H1 (cell line): ENCODE data around the gene POLD1. TPM values are rescaled to one million over a fixed set of nuclear protein-coding genes. Genes with fewer than 3 reads are reported as not detected.

Experiments used
- CTCF ChIA-PET: fragments of 300-600 bp; sonication (Branson Sonifier 250); formaldehyde crosslinking; loops from one replicate; lab custom pipeline; 2021; ENCODE audit not compliant: partially characterized antibody; lab: Charles Lee
- POLR2A ChIA-PET: fragments of 300-600 bp; sonication (Branson Sonifier 250); formaldehyde crosslinking; loops from one replicate; lab custom pipeline; 2021; ENCODE audit warnings: inconsistent platforms; ENCODE audit not compliant: partially characterized antibody; lab: Charles Lee
- DNase-seq, 2 experiments: peaks; one replicate each; pipeline versions ENCODE4 v3.0.0 to v3.0.0-alpha.2; 2010 to 2022; ENCODE audit warnings: low spot score in 2 of 2, low read depth in 1 of 2, mixed read lengths in 1 of 2
- FAIRE-seq: peaks from 2 replicates; lab custom pipeline; 2011; peaks lifted over from hg19 to GRCh38; lab: Jason Lieb, UNC
- H2AFZ ChIP-seq: 2 replicates; pipeline ENCODE4 v1.8.1; 2012; ENCODE audit warnings: low read length, inconsistent platforms
- H2AK5ac ChIP-seq: 2 replicates; pipeline ENCODE4 v1.6.1; 2013; ENCODE audit warnings: low read depth, low read length
- H2BK120ac ChIP-seq: replicated peaks from 2 replicates; pipeline ENCODE3; 2013; ENCODE audit warnings: low read depth, low read length, inconsistent platforms
- H2BK12ac ChIP-seq: 2 replicates; pipeline ENCODE4 v1.6.1; 2013; ENCODE audit warnings: low read depth, low read length
- H2BK15ac ChIP-seq: 2 replicates; pipeline ENCODE4 v1.6.1; 2013; ENCODE audit warnings: low read length
- H2BK20ac ChIP-seq: 2 replicates; pipeline ENCODE4 v1.6.1; 2013; ENCODE audit warnings: low read length
- H2BK5ac ChIP-seq: 2 replicates; pipeline ENCODE4 v1.6.1; 2013; ENCODE audit warnings: low read depth, low read length
- H3K14ac ChIP-seq: 2 replicates; pipeline ENCODE4 v1.6.1; 2013; ENCODE audit warnings: inconsistent platforms; ENCODE audit not compliant: insufficient read length
- H3K18ac ChIP-seq: 2 replicates; pipeline ENCODE4 v1.6.1; 2013; ENCODE audit warnings: low read length; ENCODE audit errors: extremely low read depth
- H3K23ac ChIP-seq: 2 replicates; pipeline ENCODE4 v1.6.1; 2013; ENCODE audit warnings: inconsistent platforms; ENCODE audit not compliant: insufficient read length
- H3K23me2 ChIP-seq: 2 replicates; pipeline ENCODE4 v1.6.1; 2013; ENCODE audit warnings: low read depth, low read length
- H3K27ac ChIP-seq: 2 replicates; pipeline ENCODE4 v1.6.1; 2011; ENCODE audit warnings: low read depth, low read length, inconsistent platforms
- H3K27me3 ChIP-seq, 4 experiments: replicated peaks in 1 of 4; 1 replicate in 1 of 4; 2 replicates in 3 of 4; pipeline versions ENCODE4 v1.6.1 to v1.8.1; 2011 to 2013; ENCODE audit warnings: low read length in 3 of 4, mild to moderate bottlenecking in 3 of 4, inconsistent platforms in 2 of 4, mixed read lengths in 2 of 4, moderate library complexity in 1 of 4; ENCODE audit not compliant: control insufficient read depth in 3 of 4, insufficient read depth in 3 of 4; ENCODE audit errors: extremely low read depth in 1 of 4
- H3K36me3 ChIP-seq, 4 experiments: 2 replicates each; pipeline versions ENCODE4 v1.6.1 to v1.8.1; 2011 to 2013; ENCODE audit warnings: mild to moderate bottlenecking in 4 of 4, low read length in 3 of 4, moderate library complexity in 2 of 4, control low read depth in 1 of 4, inconsistent platforms in 1 of 4; ENCODE audit not compliant: insufficient read depth in 4 of 4, control insufficient read depth in 2 of 4
- H3K4ac ChIP-seq: replicated peaks from 2 replicates; pipeline ENCODE3; 2013; ENCODE audit warnings: low read length, low read depth, mixed read lengths, inconsistent platforms; ENCODE audit not compliant: insufficient read length
- H3K4me1 ChIP-seq, 4 experiments: replicated peaks in 1 of 4; 1 replicate in 1 of 4; 2 replicates in 3 of 4; pipeline versions ENCODE4 v1.6.1 to v1.8.1; 2011 to 2013; ENCODE audit warnings: low read length in 3 of 4, inconsistent platforms in 2 of 4, mixed read lengths in 1 of 4; ENCODE audit not compliant: insufficient read depth in 4 of 4, control insufficient read depth in 3 of 4
- H3K4me2 ChIP-seq, 2 experiments: 2 replicates each; pipeline versions ENCODE4 v1.6.1 to v1.8.1; 2011 to 2013; ENCODE audit warnings: low read depth in 2 of 2, low read length in 2 of 2, control low read depth in 1 of 2, inconsistent platforms in 1 of 2, mild to moderate bottlenecking in 1 of 2; ENCODE audit not compliant: insufficient read depth in 1 of 2
- H3K4me3 ChIP-seq, 4 experiments: fragments of 200-600, 300-600 bp in 1 of 4; sonication (generic), shearing (Covaris generic), sonication (Bioruptor Twin) in 1 of 4; 2 replicates each; pipeline versions ENCODE4 v1.5.1 to v1.8.1; 2011 to 2016; ENCODE audit warnings: low read length in 4 of 4, low read depth in 3 of 4, control low read depth in 2 of 4, inconsistent platforms in 2 of 4, mild to moderate bottlenecking in 2 of 4, mixed read lengths in 1 of 4, moderate library complexity in 1 of 4; ENCODE audit not compliant: insufficient read depth in 2 of 4; ENCODE audit errors: extremely low read depth in 1 of 4
- H3K56ac ChIP-seq: replicated peaks from 2 replicates; pipeline ENCODE3; 2013; ENCODE audit warnings: low read depth, mild to moderate bottlenecking, mixed read lengths, low read length, inconsistent platforms; ENCODE audit not compliant: insufficient read length
- H3K79me1 ChIP-seq: 2 replicates; pipeline ENCODE4 v1.6.1; 2013; ENCODE audit warnings: low read depth, low read length, control low read depth
- H3K79me2 ChIP-seq, 2 experiments: 2 replicates each; pipeline versions ENCODE4 v1.6.1 to v1.8.1; 2012 to 2013; ENCODE audit warnings: low read length in 2 of 2, mild to moderate bottlenecking in 2 of 2, inconsistent platforms in 1 of 2; ENCODE audit not compliant: insufficient read depth in 2 of 2, control insufficient read depth in 1 of 2
- H3K9ac ChIP-seq, 4 experiments: replicated peaks in 1 of 4; 1 replicate in 1 of 4; 2 replicates in 3 of 4; pipeline versions ENCODE4 v1.6.1 to v1.8.1; 2011 to 2013; ENCODE audit warnings: low read depth in 3 of 4, low read length in 3 of 4, control low read depth in 2 of 4, mild to moderate bottlenecking in 2 of 4, moderate library complexity in 2 of 4, inconsistent platforms in 1 of 4; ENCODE audit errors: extremely low read depth in 1 of 4
- H3K9me3 ChIP-seq, 2 experiments: 2 replicates each; pipeline versions ENCODE4 v1.6.1 to v1.8.1; 2012 to 2013; ENCODE audit warnings: mild to moderate bottlenecking in 2 of 2, moderate library complexity in 2 of 2, control low read depth in 1 of 2, inconsistent platforms in 1 of 2, low read depth in 1 of 2, low read length in 1 of 2, mixed read lengths in 1 of 2; ENCODE audit not compliant: insufficient read depth in 2 of 2
- H4K20me1 ChIP-seq, 2 experiments: replicated peaks in 1 of 2; 2 replicates each; pipeline versions ENCODE3 to v1.8.1; 2011 to 2013; ENCODE audit warnings: inconsistent platforms in 2 of 2, low read length in 2 of 2, mild to moderate bottlenecking in 1 of 2; ENCODE audit not compliant: insufficient read depth in 2 of 2, control insufficient read depth in 1 of 2
- H4K5ac ChIP-seq: 2 replicates; pipeline ENCODE4 v1.6.1; 2013; ENCODE audit warnings: low read length, low read depth, mixed read lengths, inconsistent platforms; ENCODE audit not compliant: insufficient read length
- H4K8ac ChIP-seq: 2 replicates; pipeline ENCODE4 v1.8.0; 2013; ENCODE audit warnings: mild to moderate bottlenecking, moderate library complexity, low read length, inconsistent platforms; ENCODE audit not compliant: insufficient read depth; ENCODE audit errors: extremely low read depth
- H4K91ac ChIP-seq: replicated peaks from 2 replicates; pipeline ENCODE3; 2013; ENCODE audit warnings: low read length, mixed read lengths, inconsistent platforms; ENCODE audit not compliant: insufficient read length
- ASH2L ChIP-seq: fragments of 200-600, 300-600 bp; sonication (generic); IDR thresholded peaks from one replicate; pipeline ENCODE4 v1.7.1; 2017; ENCODE audit warnings: low read length
- ATF3 ChIP-seq: IDR thresholded peaks from 2 replicates; pipeline ENCODE4 v1.6.1; 2011; ENCODE audit warnings: low read depth, mild to moderate bottlenecking, low read length; ENCODE audit not compliant: insufficient read depth
- CHD1 ChIP-seq: IDR thresholded peaks from 2 replicates; pipeline ENCODE4 v1.6.1; 2012; ENCODE audit warnings: low read depth, low read length, improper control_type of control experiment
- HDAC2 ChIP-seq, 2 experiments: fragments of 300-600 bp in 1 of 2; sonication (generic) in 1 of 2; IDR thresholded peaks; 2 replicates each; pipeline ENCODE4 v1.6.1; 2011 to 2012; ENCODE audit warnings: low read depth in 2 of 2, low read length in 2 of 2, mild to moderate bottlenecking in 2 of 2, moderate library complexity in 2 of 2, borderline replicate concordance in 1 of 2, inconsistent platforms in 1 of 2
- HDAC6 ChIP-seq: IDR thresholded peaks from one replicate; pipeline ENCODE4 v1.7.1; 2012; ENCODE audit warnings: low read depth, mild to moderate bottlenecking, inconsistent platforms, low read length, moderate library complexity
- JUND ChIP-seq: IDR thresholded peaks from 2 replicates; pipeline ENCODE4 v1.6.1; 2011; ENCODE audit warnings: mild to moderate bottlenecking, improper control_type of control experiment, low read length
- KDM1A ChIP-seq: fragments of 200-600, 300-600 bp; sonication (generic); IDR thresholded peaks from 2 replicates; pipeline ENCODE4 v1.7.1; 2016; ENCODE audit warnings: mild to moderate bottlenecking, low read length, borderline replicate concordance
- RBBP5 ChIP-seq: IDR thresholded peaks from 2 replicates; pipeline ENCODE4 v1.7.1; 2012; ENCODE audit warnings: low read depth, mild to moderate bottlenecking, inconsistent platforms, low read length, moderate library complexity, borderline replicate concordance
- TAF1 ChIP-seq: IDR thresholded peaks from 2 replicates; pipeline ENCODE4 v1.6.1; 2011; ENCODE audit warnings: mild to moderate bottlenecking, low read depth, low read length
- TBP ChIP-seq: IDR thresholded peaks from 2 replicates; pipeline ENCODE4 v1.6.1; 2011; ENCODE audit warnings: low read depth, low read length, improper control_type of control experiment
- TEAD4 ChIP-seq: IDR thresholded peaks from 2 replicates; pipeline ENCODE4 v1.6.1; 2012; ENCODE audit warnings: low read depth, low read length, inconsistent platforms, mixed read lengths
- WGBS, 2 experiments: shearing (Covaris generic) in 1 of 2; methylation state at CpG; one replicate each; pipeline versions ENCODE4 v1.1.6 to v1.1.7; 2013 to 2015; ENCODE audit warnings: low lambda C conversion rate in 2 of 2, mixed read lengths in 2 of 2, inconsistent platforms in 1 of 2, low coverage in 1 of 2, missing lambda C conversion rate in 1 of 2; ENCODE audit not compliant: insufficient replicate concordance in 2 of 2, insufficient coverage in 1 of 2, insufficient read length in 1 of 2; ENCODE audit errors: extremely low coverage in 1 of 2, missing lambda C conversion rate in 1 of 2; 5-methylcytosine and 5-hydroxymethylcytosine counted together
- polyA plus RNA-seq, 7 experiments: library from polyadenylated mRNA; depleted of rRNA in 3 of 7; stranded (reverse) in 5 of 7; unstranded in 2 of 7; fragments of >200 nt in 5 of 7; fragments of 200-250 nt in 2 of 7; gene quantifications; 1 replicate in 5 of 7; 2 replicates in 1 of 7; 4 replicates in 1 of 7; pipeline versions ENCODE4 v1.2.1 to v1.2.3, GENCODE V29; 2011 to 2013; ENCODE audit warnings: missing spikeins in 2 of 7, mixed read lengths in 2 of 7
- total RNA-seq: library from RNA; stranded (reverse); fragmentation: NEBNext Ultra II Directional; extraction: Animal tissue kit (Norgen Biotek cat#: 25700); gene quantifications from 2 replicates; pipeline ENCODE4 v1.2.1, GENCODE V29; 2021

The POLD1 gene
- total and polyA plus RNA-seq, 2 of the 8 experiments (the other 6 are each of a cell fraction or from before 2014, with no cell fraction given): 141 to 142 TPM

DNA sequence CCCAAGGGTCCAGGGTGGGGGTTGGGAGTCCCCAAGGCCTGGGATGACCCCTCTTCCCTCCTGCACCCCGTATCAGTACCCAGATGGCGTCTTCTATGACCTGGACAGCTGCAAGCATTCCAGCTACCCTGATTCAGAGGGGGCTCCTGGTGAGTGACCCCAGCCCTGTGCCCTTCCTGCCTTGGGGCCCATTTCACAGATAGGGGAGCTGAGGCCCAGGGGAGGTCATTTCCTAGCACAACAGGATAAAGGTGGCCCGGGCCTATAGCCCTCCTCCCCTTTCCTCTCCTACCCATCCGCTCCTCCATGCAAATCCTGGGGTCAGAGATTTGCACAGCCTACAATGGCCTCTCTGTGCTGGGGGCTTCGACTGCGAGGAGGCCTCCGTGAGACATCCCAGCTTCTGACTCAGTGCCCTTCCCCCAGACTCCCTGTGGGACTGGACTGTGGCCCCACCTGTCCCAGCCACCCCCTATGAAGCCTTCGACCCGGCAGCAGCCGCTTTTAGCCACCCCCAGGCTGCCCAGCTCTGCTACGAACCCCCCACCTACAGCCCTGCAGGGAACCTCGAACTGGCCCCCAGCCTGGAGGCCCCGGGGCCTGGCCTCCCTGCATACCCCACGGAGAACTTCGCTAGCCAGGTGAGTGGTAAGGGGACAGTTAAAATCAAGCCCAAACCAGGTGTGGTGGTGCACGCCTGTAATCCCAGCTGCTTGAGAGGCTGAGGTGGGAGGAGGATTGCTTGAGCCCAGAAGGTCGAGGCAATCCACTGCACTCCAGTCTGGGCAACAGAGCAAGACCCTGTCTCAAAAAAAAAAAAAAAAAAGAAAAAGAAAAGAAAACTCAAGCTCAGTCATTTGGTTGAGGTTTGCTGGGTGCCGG is 38.5 kb downstream of the POLD1 start:
- H4K8ac ChIP-seq: no peak overlapping the region
- 90% methylated on average over 11 of the region's 18 CpGs; no CpG with 5 or more reads in 1 of the 2 experiments for WGBS, 2 experiments
- no peak for TF ChIP-seq TAF1
- no peak for TF ChIP-seq ASH2L
- no peak for TF ChIP-seq RBBP5
- no peak for TF ChIP-seq TBP
- TF ChIP-seq JUND: no peak
- TF ChIP-seq CHD1: no peak
- TF ChIP-seq KDM1A: no peak
- no peak for TF ChIP-seq HDAC2 (IDR thresholded peaks at IDR 0.05; ENCODE audit: borderline replicate concordance in 1 of 2, low read depth in 2 of 2, low read length in 2 of 2)
- no peak for TF ChIP-seq TEAD4
- TF ChIP-seq HDAC6: no peak
- no peak for TF ChIP-seq ATF3

More for the DNA sequence above, 38.5 kb downstream of the POLD1 start:
- no peak overlapping the region for H3K9ac ChIP-seq
- H2BK5ac ChIP-seq: no peak overlapping the region
- peaks cover 0 to 19% (median 11%) of the 10 kb centered on the region in 4 experiments; a peak in 6 of 7 replicates for H3K4me1 ChIP-seq
- no peak overlapping the region for H3K18ac ChIP-seq
- H4K5ac ChIP-seq: no peak overlapping the region
- H2AK5ac ChIP-seq: no peak overlapping the region
- POLR2A ChIA-PET: interaction anchor here (0.7 to 3.4 kb wide), 6 partner anchors 8 to 109 kb away, joined by 3 to 15 read pairs (median 3); partner anchors contain the start of gene POLD1
- no peaks in the 10 kb centered on the region for H4K20me1 ChIP-seq
- no peak overlapping the region for H3K23ac ChIP-seq
- CTCF ChIA-PET: interaction anchor here (1.9 to 2.4 kb wide), 2 partner anchors 43 to 65 kb away, joined by 7 to 8 read pairs; no protein-coding TSS in a partner anchor
- peaks cover 0 to 2% (median 0%) of the 10 kb centered on the region in 4 experiments; a peak in 1 of 7 replicates for H3K27me3 ChIP-seq
- H3K14ac ChIP-seq: no peak overlapping the region
- H3K79me2 ChIP-seq: no peaks in the 10 kb centered on the region
- no peak overlapping the region for H3K27ac ChIP-seq
- H2BK15ac ChIP-seq: no peak overlapping the region
- no peak overlapping the region for H2BK12ac ChIP-seq
- H2BK120ac ChIP-seq: no peak overlapping the region
- H3K4ac ChIP-seq: no peak overlapping the region
- peaks cover 12% of the 10 kb centered on the region; the same call in 1 of the 2 replicates for H3K23me2 ChIP-seq
- no peak overlapping the region for H2AFZ ChIP-seq
- no peaks in the 10 kb centered on the region for H3K9me3 ChIP-seq
- FAIRE-seq (no peak), DNase-seq (no peak)
- no peaks in the 10 kb centered on the region for H3K36me3 ChIP-seq
- peaks cover 2% of the 10 kb centered on the region; the same call in 1 of the 2 replicates for H3K79me1 ChIP-seq
- no peak overlapping the region for H3K4me2 ChIP-seq
- H3K4me3 ChIP-seq: no peak overlapping the region
- no peak overlapping the region for H2BK20ac ChIP-seq
- H3K56ac ChIP-seq: no peak overlapping the region
- H4K91ac ChIP-seq: no peak overlapping the region
